Mammary epithelial cell (primary cell): ENCODE results near the gene PACS1.
A peak's percentile ranks its signal among the peaks of the same experiment; 100 is the strongest.

ENCODE experiments used
- CTCF ChIP-seq, 2 donors: IDR thresholded peaks in 1 of 2; conservative IDR thresholded peaks in 1 of 2; 2 replicates each; pipeline ENCODE4 v1.5.1; 2011 to 2012; ENCODE audit warnings: inconsistent platforms in 2 of 2, low read length in 2 of 2, mild to moderate bottlenecking in 2 of 2, control low read depth in 1 of 2, low read depth in 1 of 2; ENCODE audit not compliant: insufficient read depth in 1 of 2; ENCODE audit errors: extremely low read depth in 1 of 2
- EZH2 ChIP-seq: IDR thresholded peaks from 2 replicates; pipeline ENCODE4 v1.6.1; 2012; ENCODE audit warnings: low read length, inconsistent platforms, borderline replicate concordance

- peak; percentile 14 to 28 for TF ChIP-seq CTCF (conservative IDR thresholded peaks at IDR 0.05 in 1 of 2, IDR thresholded peaks at IDR 0.05 in 1 of 2; ENCODE audit: extremely low read depth in 1 of 2, insufficient read depth in 1 of 2, low read depth in 1 of 2, low read length in 2 of 2)
- no peak for TF ChIP-seq EZH2
These were observed 953 bp upstream of the PACS1 start for GRCh38 chr11:66068923-66069714.
